Midbrain (tissue), 1 donor: ENCODE data around the gene KCNMA1.

Experiments used
- DNase-seq: peaks from one replicate; lab custom pipeline; 2025; lab: John Stamatoyannopoulos, UW

KCNMA1 gene

DNA sequence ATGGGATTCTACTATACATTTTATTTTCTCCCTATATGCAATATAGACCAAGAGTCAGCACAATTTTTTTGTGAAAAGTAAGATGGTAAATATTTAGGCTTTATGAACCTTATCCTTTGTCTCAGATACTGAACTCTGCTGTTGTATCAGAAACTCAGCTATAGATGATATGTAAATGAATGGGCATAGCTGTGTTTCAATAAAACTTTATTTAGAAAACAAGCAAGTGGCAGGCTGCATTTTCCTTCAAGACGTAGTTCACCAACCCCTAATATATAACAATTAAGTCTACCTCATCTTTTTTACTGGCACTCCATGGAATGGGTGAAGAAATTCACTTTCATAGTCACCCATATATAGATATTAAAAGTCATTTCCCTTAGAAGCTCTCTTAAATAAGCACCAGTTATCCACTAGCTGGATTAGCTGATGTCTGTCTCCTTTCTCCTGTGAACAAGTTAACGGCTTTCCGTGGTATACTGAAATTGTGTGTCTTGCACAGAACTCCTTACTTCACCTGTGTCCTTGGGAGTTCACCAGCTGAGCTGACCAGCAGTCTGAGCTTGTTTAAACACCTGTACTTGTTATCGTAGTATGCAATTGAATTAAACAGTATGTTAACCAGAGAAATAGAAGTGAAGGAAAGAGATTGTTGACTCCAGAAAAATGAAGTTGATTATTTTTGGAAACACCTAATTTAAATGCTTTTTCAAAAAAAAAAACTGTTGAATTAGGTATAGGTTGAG is 770.6 kb downstream of the KCNMA1 start:
- no peak for DNase-seq

DNA sequence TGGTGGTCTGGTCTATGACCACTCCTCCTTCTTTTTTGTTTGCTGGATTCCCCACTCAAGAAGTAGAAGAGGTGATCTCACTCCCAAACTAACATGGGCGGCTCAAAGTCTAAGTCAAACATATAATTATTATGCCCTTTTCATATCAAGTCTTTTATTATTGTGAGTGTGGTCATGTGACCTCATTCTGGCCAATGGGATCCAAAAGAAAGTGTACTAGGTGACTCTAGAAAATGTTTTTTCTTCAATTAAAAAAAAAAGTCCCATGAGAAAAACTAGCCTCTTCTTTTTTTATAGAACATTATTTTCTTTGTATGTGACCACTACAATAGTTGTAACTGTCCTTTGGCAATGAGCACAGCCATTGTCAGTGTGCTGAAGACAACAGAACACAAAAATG is 772.7 kb downstream of the KCNMA1 start:
- DNase-seq = no peak

DNA sequence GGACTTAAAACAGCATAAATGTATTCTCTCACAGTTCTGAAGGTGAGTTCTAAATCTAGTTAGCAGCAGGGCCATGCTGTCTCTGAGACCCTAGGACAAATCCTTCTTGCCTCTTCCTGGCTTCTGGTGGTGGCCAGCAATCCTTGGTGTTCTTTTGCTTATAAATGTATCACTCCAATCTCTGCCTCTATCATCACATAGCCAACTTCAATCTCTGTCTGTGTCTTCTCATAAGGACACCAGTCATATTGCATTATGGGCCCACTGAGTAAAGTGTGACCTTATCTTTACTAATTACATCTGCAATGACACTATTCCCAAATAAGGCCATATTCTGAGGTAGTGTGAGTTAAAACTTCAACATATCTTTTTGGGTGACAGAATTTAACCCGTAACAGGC is 778.9 kb downstream of the KCNMA1 start:
- no peak for DNase-seq

DNA sequence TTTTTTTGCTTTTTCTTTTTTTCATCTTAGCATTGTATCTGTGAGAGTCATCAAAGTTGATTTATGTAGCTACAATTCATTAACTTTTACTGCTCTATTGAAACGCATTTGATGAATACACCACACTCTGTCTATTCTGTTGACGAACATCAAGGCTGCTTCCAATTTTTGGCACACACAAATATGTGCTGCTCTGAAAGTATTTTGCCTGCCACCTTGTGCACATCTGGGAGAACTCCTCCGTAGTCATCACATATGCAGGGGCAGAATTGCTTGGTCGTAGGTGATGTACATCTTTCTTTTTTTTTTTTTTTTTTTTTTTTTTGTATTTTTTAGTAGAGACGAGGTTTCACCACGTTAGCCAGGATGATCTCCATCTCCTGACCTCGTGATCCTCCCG is 796.8 kb downstream of the KCNMA1 start:
- DNase-seq = no peak

DNA sequence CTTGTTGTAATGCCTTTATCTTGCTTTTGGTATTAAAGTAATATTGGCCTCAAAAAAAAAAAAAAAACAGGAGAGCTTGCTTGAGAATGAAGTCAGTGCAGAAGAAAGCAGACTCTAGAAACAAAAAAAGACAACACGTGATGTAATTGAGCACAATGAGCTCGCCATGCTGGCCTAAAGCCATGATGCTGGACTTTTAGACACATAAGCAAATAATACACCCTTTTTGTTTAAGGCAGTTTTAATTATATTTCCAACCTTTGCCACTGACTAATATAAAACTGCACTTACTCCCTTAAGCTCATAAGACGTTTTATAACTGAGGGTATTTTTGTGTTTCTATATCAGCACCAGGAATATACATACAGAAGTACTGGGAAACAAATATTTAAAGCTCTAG is 798.3 kb downstream of the KCNMA1 start:
- no peak for DNase-seq

DNA sequence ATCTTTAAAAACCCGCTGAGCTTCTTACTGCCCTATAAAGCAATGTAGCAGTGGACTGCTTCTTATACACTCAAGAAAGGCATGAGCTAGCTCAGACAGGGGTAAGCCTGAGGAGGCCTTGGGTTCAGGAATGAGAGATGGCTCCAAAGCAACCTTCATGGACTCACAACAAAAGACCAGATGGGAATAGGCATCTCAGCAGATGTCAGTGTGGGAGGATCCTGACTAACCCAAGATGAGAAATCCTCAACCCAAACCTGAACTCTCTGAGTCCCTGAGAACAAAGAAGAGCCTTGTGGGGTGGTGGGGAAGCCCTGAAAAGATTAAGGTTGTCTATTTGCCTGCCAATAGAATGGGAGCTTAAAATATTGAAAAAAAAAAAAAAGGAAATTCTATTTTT is 807.4 kb downstream of the KCNMA1 start:
- DNase-seq = no peak

DNA sequence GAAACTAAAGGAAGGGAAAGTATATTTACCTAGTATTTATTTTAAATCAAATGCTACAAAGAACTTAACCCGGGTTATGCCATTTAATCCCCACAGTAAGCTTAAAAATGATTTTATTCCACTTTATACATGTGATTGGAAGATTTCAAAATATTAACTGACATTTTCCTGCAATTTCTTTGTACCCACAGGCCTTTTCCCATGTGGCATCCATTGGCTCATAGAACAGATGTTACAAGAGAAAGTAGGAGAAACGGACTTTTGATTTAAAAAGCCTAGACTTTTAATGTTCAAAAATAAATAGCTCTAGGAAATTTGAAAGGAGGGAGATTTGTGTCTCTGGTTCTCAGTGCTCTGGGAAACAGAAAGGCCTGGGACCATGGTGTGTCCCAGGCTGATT is 807.9 kb downstream of the KCNMA1 start:
- DNase-seq = no peak
